H1 (cell line): ENCODE data around the gene NR1I3. TPM values are rescaled to one million over a fixed set of nuclear protein-coding genes. Genes with fewer than 3 reads are reported as not detected.

Source experiments
- CTCF ChIA-PET: fragments of 300-600 bp; sonication (Branson Sonifier 250); formaldehyde crosslinking; loops from one replicate; lab custom pipeline; 2021; ENCODE audit not compliant: partially characterized antibody; lab: Charles Lee
- POLR2A ChIA-PET: fragments of 300-600 bp; sonication (Branson Sonifier 250); formaldehyde crosslinking; loops from one replicate; lab custom pipeline; 2021; ENCODE audit warnings: inconsistent platforms; ENCODE audit not compliant: partially characterized antibody; lab: Charles Lee
- DNase-seq, 2 experiments: peaks; one replicate each; pipeline versions ENCODE4 v3.0.0 to v3.0.0-alpha.2; 2010 to 2022; ENCODE audit warnings: low spot score in 2 of 2, low read depth in 1 of 2, mixed read lengths in 1 of 2
- FAIRE-seq: peaks from 2 replicates; lab custom pipeline; 2011; peaks lifted over from hg19 to GRCh38; lab: Jason Lieb, UNC
- H2AFZ ChIP-seq: 2 replicates; pipeline ENCODE4 v1.8.1; 2012; ENCODE audit warnings: low read length, inconsistent platforms
- H2AK5ac ChIP-seq: 2 replicates; pipeline ENCODE4 v1.6.1; 2013; ENCODE audit warnings: low read depth, low read length
- H2BK120ac ChIP-seq: replicated peaks from 2 replicates; pipeline ENCODE3; 2013; ENCODE audit warnings: low read depth, low read length, inconsistent platforms
- H2BK12ac ChIP-seq: 2 replicates; pipeline ENCODE4 v1.6.1; 2013; ENCODE audit warnings: low read depth, low read length
- H2BK15ac ChIP-seq: 2 replicates; pipeline ENCODE4 v1.6.1; 2013; ENCODE audit warnings: low read length
- H2BK20ac ChIP-seq: 2 replicates; pipeline ENCODE4 v1.6.1; 2013; ENCODE audit warnings: low read length
- H2BK5ac ChIP-seq: 2 replicates; pipeline ENCODE4 v1.6.1; 2013; ENCODE audit warnings: low read depth, low read length
- H3K14ac ChIP-seq: 2 replicates; pipeline ENCODE4 v1.6.1; 2013; ENCODE audit warnings: inconsistent platforms; ENCODE audit not compliant: insufficient read length
- H3K18ac ChIP-seq: 2 replicates; pipeline ENCODE4 v1.6.1; 2013; ENCODE audit warnings: low read length; ENCODE audit errors: extremely low read depth
- H3K23ac ChIP-seq: 2 replicates; pipeline ENCODE4 v1.6.1; 2013; ENCODE audit warnings: inconsistent platforms; ENCODE audit not compliant: insufficient read length
- H3K23me2 ChIP-seq: 2 replicates; pipeline ENCODE4 v1.6.1; 2013; ENCODE audit warnings: low read depth, low read length
- H3K27ac ChIP-seq: 2 replicates; pipeline ENCODE4 v1.6.1; 2011; ENCODE audit warnings: low read depth, low read length, inconsistent platforms
- H3K27me3 ChIP-seq, 4 experiments: replicated peaks in 1 of 4; 1 replicate in 1 of 4; 2 replicates in 3 of 4; pipeline versions ENCODE4 v1.6.1 to v1.8.1; 2011 to 2013; ENCODE audit warnings: low read length in 3 of 4, mild to moderate bottlenecking in 3 of 4, inconsistent platforms in 2 of 4, mixed read lengths in 2 of 4, moderate library complexity in 1 of 4; ENCODE audit not compliant: control insufficient read depth in 3 of 4, insufficient read depth in 3 of 4; ENCODE audit errors: extremely low read depth in 1 of 4
- H3K36me3 ChIP-seq, 4 experiments: 2 replicates each; pipeline versions ENCODE4 v1.6.1 to v1.8.1; 2011 to 2013; ENCODE audit warnings: mild to moderate bottlenecking in 4 of 4, low read length in 3 of 4, moderate library complexity in 2 of 4, control low read depth in 1 of 4, inconsistent platforms in 1 of 4; ENCODE audit not compliant: insufficient read depth in 4 of 4, control insufficient read depth in 2 of 4
- H3K4ac ChIP-seq: replicated peaks from 2 replicates; pipeline ENCODE3; 2013; ENCODE audit warnings: low read length, low read depth, mixed read lengths, inconsistent platforms; ENCODE audit not compliant: insufficient read length
- H3K4me1 ChIP-seq, 4 experiments: replicated peaks in 1 of 4; 1 replicate in 1 of 4; 2 replicates in 3 of 4; pipeline versions ENCODE4 v1.6.1 to v1.8.1; 2011 to 2013; ENCODE audit warnings: low read length in 3 of 4, inconsistent platforms in 2 of 4, mixed read lengths in 1 of 4; ENCODE audit not compliant: insufficient read depth in 4 of 4, control insufficient read depth in 3 of 4
- H3K4me2 ChIP-seq, 2 experiments: 2 replicates each; pipeline versions ENCODE4 v1.6.1 to v1.8.1; 2011 to 2013; ENCODE audit warnings: low read depth in 2 of 2, low read length in 2 of 2, control low read depth in 1 of 2, inconsistent platforms in 1 of 2, mild to moderate bottlenecking in 1 of 2; ENCODE audit not compliant: insufficient read depth in 1 of 2
- H3K4me3 ChIP-seq, 4 experiments: fragments of 200-600, 300-600 bp in 1 of 4; sonication (generic), shearing (Covaris generic), sonication (Bioruptor Twin) in 1 of 4; 2 replicates each; pipeline versions ENCODE4 v1.5.1 to v1.8.1; 2011 to 2016; ENCODE audit warnings: low read length in 4 of 4, low read depth in 3 of 4, control low read depth in 2 of 4, inconsistent platforms in 2 of 4, mild to moderate bottlenecking in 2 of 4, mixed read lengths in 1 of 4, moderate library complexity in 1 of 4; ENCODE audit not compliant: insufficient read depth in 2 of 4; ENCODE audit errors: extremely low read depth in 1 of 4
- H3K56ac ChIP-seq: replicated peaks from 2 replicates; pipeline ENCODE3; 2013; ENCODE audit warnings: low read depth, mild to moderate bottlenecking, mixed read lengths, low read length, inconsistent platforms; ENCODE audit not compliant: insufficient read length
- H3K79me1 ChIP-seq: 2 replicates; pipeline ENCODE4 v1.6.1; 2013; ENCODE audit warnings: low read depth, low read length, control low read depth
- H3K79me2 ChIP-seq, 2 experiments: 2 replicates each; pipeline versions ENCODE4 v1.6.1 to v1.8.1; 2012 to 2013; ENCODE audit warnings: low read length in 2 of 2, mild to moderate bottlenecking in 2 of 2, inconsistent platforms in 1 of 2; ENCODE audit not compliant: insufficient read depth in 2 of 2, control insufficient read depth in 1 of 2
- H3K9ac ChIP-seq, 4 experiments: replicated peaks in 1 of 4; 1 replicate in 1 of 4; 2 replicates in 3 of 4; pipeline versions ENCODE4 v1.6.1 to v1.8.1; 2011 to 2013; ENCODE audit warnings: low read depth in 3 of 4, low read length in 3 of 4, control low read depth in 2 of 4, mild to moderate bottlenecking in 2 of 4, moderate library complexity in 2 of 4, inconsistent platforms in 1 of 4; ENCODE audit errors: extremely low read depth in 1 of 4
- H3K9me3 ChIP-seq, 2 experiments: 2 replicates each; pipeline versions ENCODE4 v1.6.1 to v1.8.1; 2012 to 2013; ENCODE audit warnings: mild to moderate bottlenecking in 2 of 2, moderate library complexity in 2 of 2, control low read depth in 1 of 2, inconsistent platforms in 1 of 2, low read depth in 1 of 2, low read length in 1 of 2, mixed read lengths in 1 of 2; ENCODE audit not compliant: insufficient read depth in 2 of 2
- H4K20me1 ChIP-seq, 2 experiments: replicated peaks in 1 of 2; 2 replicates each; pipeline versions ENCODE3 to v1.8.1; 2011 to 2013; ENCODE audit warnings: inconsistent platforms in 2 of 2, low read length in 2 of 2, mild to moderate bottlenecking in 1 of 2; ENCODE audit not compliant: insufficient read depth in 2 of 2, control insufficient read depth in 1 of 2
- H4K5ac ChIP-seq: 2 replicates; pipeline ENCODE4 v1.6.1; 2013; ENCODE audit warnings: low read length, low read depth, mixed read lengths, inconsistent platforms; ENCODE audit not compliant: insufficient read length
- H4K8ac ChIP-seq: 2 replicates; pipeline ENCODE4 v1.8.0; 2013; ENCODE audit warnings: mild to moderate bottlenecking, moderate library complexity, low read length, inconsistent platforms; ENCODE audit not compliant: insufficient read depth; ENCODE audit errors: extremely low read depth
- H4K91ac ChIP-seq: replicated peaks from 2 replicates; pipeline ENCODE3; 2013; ENCODE audit warnings: low read length, mixed read lengths, inconsistent platforms; ENCODE audit not compliant: insufficient read length
- RXRA ChIP-seq: IDR thresholded peaks from 2 replicates; pipeline ENCODE4 v1.6.1; 2011; ENCODE audit warnings: low read depth, mild to moderate bottlenecking, low read length, moderate library complexity; ENCODE audit not compliant: insufficient read depth
- WGBS, 2 experiments: shearing (Covaris generic) in 1 of 2; methylation state at CpG; one replicate each; pipeline versions ENCODE4 v1.1.6 to v1.1.7; 2013 to 2015; ENCODE audit warnings: low lambda C conversion rate in 2 of 2, mixed read lengths in 2 of 2, inconsistent platforms in 1 of 2, low coverage in 1 of 2, missing lambda C conversion rate in 1 of 2; ENCODE audit not compliant: insufficient replicate concordance in 2 of 2, insufficient coverage in 1 of 2, insufficient read length in 1 of 2; ENCODE audit errors: extremely low coverage in 1 of 2, missing lambda C conversion rate in 1 of 2; 5-methylcytosine and 5-hydroxymethylcytosine counted together
- polyA plus RNA-seq, 7 experiments: library from polyadenylated mRNA; depleted of rRNA in 3 of 7; stranded (reverse) in 5 of 7; unstranded in 2 of 7; fragments of >200 nt in 5 of 7; fragments of 200-250 nt in 2 of 7; gene quantifications; 1 replicate in 5 of 7; 2 replicates in 1 of 7; 4 replicates in 1 of 7; pipeline versions ENCODE4 v1.2.1 to v1.2.3, GENCODE V29; 2011 to 2013; ENCODE audit warnings: missing spikeins in 2 of 7, mixed read lengths in 2 of 7
- total RNA-seq: library from RNA; stranded (reverse); fragmentation: NEBNext Ultra II Directional; extraction: Animal tissue kit (Norgen Biotek cat#: 25700); gene quantifications from 2 replicates; pipeline ENCODE4 v1.2.1, GENCODE V29; 2021

The NR1I3 gene
- total and polyA plus RNA-seq, 2 of the 8 experiments (the other 6 are each of a cell fraction or from before 2014, with no cell fraction given), result not detected

GRCh38 chr1:161207173-161207572 is 30.8 kb downstream of the NR1I3 start:
- Histone ChIP-seq H3K4me3 (no peak overlapping the region), H3K9ac (no peak overlapping the region), H3K4me1 (peaks cover 0 to 4% (median 1%) of the 10 kb centered on the region in 4 experiments; a peak in 4 of 7 replicates), H2BK5ac (no peak overlapping the region), H3K36me3 (peaks cover 27 to 66% (median 44%) of the 10 kb centered on the region in 4 experiments), H4K91ac (no peak overlapping the region), H3K4ac (no peak overlapping the region), H3K27ac (no peak overlapping the region), H4K8ac (no peak overlapping the region), H3K4me2 (no peak overlapping the region), H3K27me3 (no peaks in the 10 kb centered on the region), H2BK15ac (no peak overlapping the region), H2BK12ac (no peak overlapping the region), H2BK20ac (no peak overlapping the region), H3K56ac (no peak overlapping the region), H2AK5ac (no peak overlapping the region), H3K79me2 (peaks cover 0 to 9% of the 10 kb centered on the region in 2 experiments; a peak in 2 of 4 replicates), H2BK120ac (no peak overlapping the region), H3K79me1 (peaks cover 2% of the 10 kb centered on the region; the same call in 1 of the 2 replicates), H3K9me3 (no peaks in the 10 kb centered on the region), H2AFZ (no peak overlapping the region), H3K14ac (no peak overlapping the region), H3K23me2 (peaks cover 3% of the 10 kb centered on the region), H4K5ac (no peak overlapping the region), H3K23ac (no peak overlapping the region), H3K18ac (no peak overlapping the region), H4K20me1 (peaks cover 1 to 8% of the 10 kb centered on the region in 2 experiments)
- no peak for TF ChIP-seq RXRA
- CTCF ChIA-PET, result interaction anchor here (1.3 to 17.6 kb wide), 5 partner anchors 10 to 175 kb away, joined by 3 to 427 read pairs (median 13); partner anchors contain the start of genes APOA2, FCER1G and TOMM40L
- 82% methylated on average over 8 of the region's 8 CpGs; no CpG with 5 or more reads in 1 of the 2 experiments for WGBS, 2 experiments
- FAIRE-seq (no peak), DNase-seq (no peak)
- POLR2A ChIA-PET, result interaction anchor here (1.4 kb wide), 1 partner anchor 9 kb away, joined by 3 read pairs; no protein-coding TSS in a partner anchor
